Rectal smooth muscle tissue (tissue), 1 donor: ENCODE measurements around the gene PAK6.
A peak's percentile ranks its signal among the peaks of the same experiment; 100 is the strongest.

Source experiments
- H3K27ac ChIP-seq: one replicate; pipeline ENCODE4 v1.7.0; 2013; ENCODE audit warnings: low read depth, low read length, inconsistent platforms
- H3K27me3 ChIP-seq: one replicate; pipeline ENCODE4 v1.7.0; 2013; ENCODE audit warnings: low read length; ENCODE audit not compliant: control insufficient read depth, insufficient read depth
- H3K36me3 ChIP-seq: one replicate; pipeline ENCODE4 v1.7.0; 2013; ENCODE audit warnings: low read length; ENCODE audit not compliant: control insufficient read depth, insufficient read depth
- H3K4me1 ChIP-seq: one replicate; pipeline ENCODE4 v1.7.0; 2013; ENCODE audit warnings: low read length; ENCODE audit not compliant: control insufficient read depth, insufficient read depth
- H3K4me3 ChIP-seq: one replicate; pipeline ENCODE4 v1.7.0; 2013; ENCODE audit warnings: low read length
- H3K9ac ChIP-seq: one replicate; pipeline ENCODE4 v1.7.0; 2013; ENCODE audit warnings: low read length

The PAK6 gene

GRCh38 chr15:40232625-40233070 lies 6.2 kb upstream of the PAK6 start:
- Histone ChIP-seq H3K4me3 (no peak overlapping the region), H3K9ac (no peak overlapping the region), H3K36me3 (no peaks in the 10 kb centered on the region)

GRCh38 chr15:40233727-40234577 lies 4.9 kb upstream of the PAK6 start:
- H3K27ac ChIP-seq = no peak overlapping the region
- H3K36me3 ChIP-seq = no peaks in the 10 kb centered on the region
- H3K9ac ChIP-seq = no peak overlapping the region
- no peaks in the 10 kb centered on the region for H3K4me1 ChIP-seq
- no peaks in the 10 kb centered on the region for H3K27me3 ChIP-seq
- H3K4me3 ChIP-seq = no peak overlapping the region

More at GRCh38 chr15:40232625-40233070, 6.2 kb upstream of the PAK6 start:
- Histone ChIP-seq H3K27ac (no peak overlapping the region), H3K4me1 (no peaks in the 10 kb centered on the region), H3K27me3 (no peaks in the 10 kb centered on the region)

GRCh38 chr15:40234783-40235182 lies 4.1 kb upstream of the PAK6 start:
- Histone ChIP-seq H3K4me3 (no peak overlapping the region), H3K27me3 (no peaks in the 10 kb centered on the region), H3K27ac (no peak overlapping the region), H3K4me1 (no peaks in the 10 kb centered on the region), H3K36me3 (no peaks in the 10 kb centered on the region), H3K9ac (no peak overlapping the region)

GRCh38 chr15:40235201-40235885 lies 3.5 kb upstream of the PAK6 start:
- Histone ChIP-seq H3K27ac (no peak overlapping the region), H3K36me3 (no peaks in the 10 kb centered on the region), H3K9ac (no peak overlapping the region), H3K4me3 (no peak overlapping the region), H3K4me1 (no peaks in the 10 kb centered on the region), H3K27me3 (no peaks in the 10 kb centered on the region)

GRCh38 chr15:40239404-40239692 lies 485 bp downstream of the PAK6 start:
- Histone ChIP-seq H3K27me3 (no peaks in the 10 kb centered on the region), H3K4me3 (peak overlapping the region; percentile 35), H3K27ac (no peak overlapping the region), H3K36me3 (no peaks in the 10 kb centered on the region), H3K9ac (no peak overlapping the region), H3K4me1 (no peaks in the 10 kb centered on the region)

- H3K27me3 ChIP-seq = no peaks in the 10 kb centered on the region
- H3K9ac ChIP-seq = no peak overlapping the region
- no peaks in the 10 kb centered on the region for H3K4me1 ChIP-seq
- no peak overlapping the region for H3K4me3 ChIP-seq
- no peak overlapping the region for H3K27ac ChIP-seq
- no peaks in the 10 kb centered on the region for H3K36me3 ChIP-seq
Measured at GRCh38 chr15:40239693-40240618, 1.1 kb downstream of the PAK6 start.

- Histone ChIP-seq H3K36me3 (no peaks in the 10 kb centered on the region), H3K27ac (no peak overlapping the region), H3K27me3 (no peaks in the 10 kb centered on the region), H3K4me1 (no peaks in the 10 kb centered on the region), H3K4me3 (no peak overlapping the region), H3K9ac (no peak overlapping the region)
Measured at GRCh38 chr15:40240619-40241221, 1.9 kb downstream of the PAK6 start.

- Histone ChIP-seq H3K27ac (no peak overlapping the region), H3K27me3 (no peaks in the 10 kb centered on the region), H3K36me3 (no peaks in the 10 kb centered on the region), H3K4me1 (no peaks in the 10 kb centered on the region), H3K4me3 (no peak overlapping the region), H3K9ac (no peak overlapping the region)
Measured at GRCh38 chr15:40241269-40242212, 2.7 kb downstream of the PAK6 start.

- Histone ChIP-seq H3K27me3 (no peaks in the 10 kb centered on the region), H3K27ac (no peak overlapping the region), H3K4me1 (no peaks in the 10 kb centered on the region), H3K36me3 (no peaks in the 10 kb centered on the region), H3K4me3 (no peak overlapping the region), H3K9ac (no peak overlapping the region)
Measured at GRCh38 chr15:40242213-40242599, 3.3 kb downstream of the PAK6 start.

- H3K9ac ChIP-seq = no peak overlapping the region
- no peaks in the 10 kb centered on the region for H3K36me3 ChIP-seq
- no peak overlapping the region for H3K4me3 ChIP-seq
- H3K27ac ChIP-seq = no peak overlapping the region
- H3K4me1 ChIP-seq = no peaks in the 10 kb centered on the region
- H3K27me3 ChIP-seq = no peaks in the 10 kb centered on the region
Measured at GRCh38 chr15:40242601-40243000, 3.7 kb downstream of the PAK6 start.

- Histone ChIP-seq H3K27me3 (no peaks in the 10 kb centered on the region), H3K4me3 (no peak overlapping the region), H3K9ac (no peak overlapping the region), H3K27ac (no peak overlapping the region), H3K36me3 (no peaks in the 10 kb centered on the region), H3K4me1 (no peaks in the 10 kb centered on the region)
Measured at GRCh38 chr15:40243126-40243810, 4.4 kb downstream of the PAK6 start.
